T-cell (primary cell): ENCODE results near the gene KIF1A. TPM values are rescaled to one million over a fixed set of nuclear protein-coding genes. Genes with fewer than 3 reads are reported as not detected.

Experiments used
- total RNA-seq, 35 experiments: library from RNA in 6 of 35; stranded (reverse) in 6 of 35; fragments of 120-200 nt in 1 of 35; gene quantifications; one replicate each; pipeline versions ENCODE4 v1.2.1 to v1.2.4 and lab custom pipeline; 2013 to 2026

Gene KIF1A
- total RNA-seq, 5 donors from 2014 or later (not counting 1 experiment from before 2014, with no cell fraction given) = 0.43 to 0.58 (median 0.51) TPM; not detected in 2

Other genes starting within 250 kb of the KIF1A start
- 100 to 1,000 TPM in 2 of 5 donors, 10 to 100 TPM in 3; 73.3 to 107 (median 96.1) TPM for gene CAPN10, start 233.5 kb downstream of the KIF1A start, total RNA-seq
- gene GPR35, start 194.7 kb downstream of the KIF1A start, total RNA-seq = 10 to 100 TPM in 3 of 5 donors, 1 to 10 TPM in 2; 6.2 to 16.2 (median 10.4) TPM
- gene AQP12B, start 137.3 kb downstream of the KIF1A start, total RNA-seq = not detected
- gene AQP12A, start 128.4 kb downstream of the KIF1A start, total RNA-seq = not detected
- gene AGXT, start 48.6 kb upstream of the KIF1A start, total RNA-seq = under 1 TPM in 3 of 5 donors, not detected in 2; 0.41 to 0.88 (median 0.76) TPM
- not detected for gene MAB21L4, start 75.9 kb upstream of the KIF1A start, total RNA-seq
- gene CROCC2, start 86.1 kb upstream of the KIF1A start, total RNA-seq = not detected
- gene SNED1, start 178.4 kb upstream of the KIF1A start, total RNA-seq = 10 to 100 TPM; 37.7 to 82.5 (median 69.4) TPM